HG03558 (cell line): ENCODE results near the gene HPS4.

ENCODE experiments used
- ATAC-seq: cut with Tn5 transposase; IDR thresholded peaks from one replicate; pipeline ENCODE4 v1.9.1; 2021; ENCODE audit warnings: moderate number of reproducible peaks; ENCODE audit not compliant: unreplicated experiment; ENCODE audit errors: extremely low read depth

Gene HPS4

DNA sequence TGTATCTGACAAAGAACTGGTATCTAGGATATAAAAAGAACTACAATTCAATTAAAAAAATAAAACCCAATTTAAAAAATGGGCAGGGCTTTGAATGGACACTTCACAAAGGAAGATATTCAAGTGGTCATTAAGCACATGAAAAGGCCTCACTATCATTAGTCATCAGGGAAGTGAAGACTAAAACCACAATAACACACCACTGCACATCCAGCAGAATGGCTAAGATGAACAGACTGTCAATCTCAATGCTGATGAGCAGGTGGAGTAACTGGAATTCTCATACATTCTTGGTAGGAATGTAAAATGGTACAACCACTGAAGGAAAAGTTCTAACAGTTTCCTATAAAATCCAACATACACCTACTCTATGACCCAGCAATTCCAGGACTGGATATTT lies 8.9 kb downstream of the HPS4 start:
- ATAC-seq: no peak

- no peak for ATAC-seq
These were observed 12.1 kb downstream of the HPS4 start for GRCh38 chr22:26471522-26471921.

- no peak for ATAC-seq
These were observed 12.8 kb downstream of the HPS4 start for GRCh38 chr22:26470807-26471206.

GRCh38 chr22:26466196-26466595 lies 17.4 kb downstream of the HPS4 start:
- ATAC-seq: no peak

GRCh38 chr22:26464312-26464711 lies 19.3 kb downstream of the HPS4 start:
- no peak for ATAC-seq

GRCh38 chr22:26463688-26464087 lies 19.9 kb downstream of the HPS4 start:
- no peak for ATAC-seq

DNA sequence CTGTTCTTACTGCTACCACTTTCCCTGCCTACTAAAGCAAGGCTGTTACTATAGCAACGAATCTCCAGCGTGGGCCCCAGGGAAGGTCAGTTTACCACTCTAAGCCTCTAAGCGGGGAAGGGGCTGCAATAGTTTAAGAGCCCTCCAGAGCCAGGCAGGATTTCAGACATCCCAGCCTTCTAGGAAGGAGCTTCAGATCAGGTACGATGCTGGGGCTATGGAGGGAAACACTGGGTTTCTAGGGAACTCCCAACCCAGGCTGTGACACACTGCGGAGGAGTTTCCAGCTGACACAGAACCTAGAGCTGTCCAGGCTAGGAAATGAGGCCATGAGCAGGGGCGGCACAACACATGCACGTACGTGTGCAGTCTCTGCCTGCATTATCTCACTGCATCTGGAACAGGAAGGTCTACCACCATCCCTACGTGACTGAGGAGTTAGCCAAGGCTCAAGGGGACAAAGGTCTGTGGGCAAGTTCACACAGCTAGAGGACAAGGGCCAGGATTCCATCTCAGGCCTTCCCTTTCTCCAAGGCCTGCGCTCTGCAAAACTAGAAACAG lies 20.4 kb downstream of the HPS4 start:
- no peak for ATAC-seq

DNA sequence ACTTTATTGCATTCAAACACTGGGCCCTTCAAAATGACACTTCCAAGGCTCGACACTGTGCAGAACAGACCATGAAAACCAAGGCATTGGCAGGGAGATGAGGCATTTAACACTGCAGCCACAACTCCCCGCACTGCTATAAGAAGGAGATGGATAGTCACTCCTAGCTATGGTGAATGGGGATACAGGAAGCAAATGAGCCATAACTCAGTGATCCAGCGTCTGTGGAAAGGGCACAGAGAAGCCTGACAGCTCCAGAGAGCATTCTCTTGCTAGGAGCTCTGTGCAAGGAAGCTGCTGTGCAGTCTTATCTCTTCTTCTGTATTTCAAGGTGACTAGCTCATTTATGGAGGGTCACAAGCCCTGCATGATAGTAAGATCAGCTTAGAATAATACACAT lies 20.9 kb downstream of the HPS4 start:
- no peak for ATAC-seq

DNA sequence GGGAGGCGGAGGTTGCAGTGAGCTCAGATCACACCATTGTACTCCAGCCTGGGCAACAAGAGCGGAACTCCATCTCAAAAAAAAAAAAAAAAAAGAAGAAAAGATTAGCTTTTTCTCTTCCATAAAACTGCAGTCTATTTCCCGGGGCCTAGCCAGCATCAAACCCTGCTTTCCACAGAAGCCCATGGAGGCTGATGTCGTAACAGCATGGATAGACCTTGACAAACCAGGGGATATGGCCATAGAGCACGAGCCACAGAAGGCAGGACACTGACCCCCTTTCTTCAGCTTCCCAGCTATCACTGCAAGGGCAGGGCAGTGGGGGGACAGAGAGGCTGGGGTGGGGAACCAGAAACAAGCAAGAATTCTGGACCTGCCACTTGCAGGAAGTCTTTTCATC lies 21.5 kb downstream of the HPS4 start:
- no peak for ATAC-seq

DNA sequence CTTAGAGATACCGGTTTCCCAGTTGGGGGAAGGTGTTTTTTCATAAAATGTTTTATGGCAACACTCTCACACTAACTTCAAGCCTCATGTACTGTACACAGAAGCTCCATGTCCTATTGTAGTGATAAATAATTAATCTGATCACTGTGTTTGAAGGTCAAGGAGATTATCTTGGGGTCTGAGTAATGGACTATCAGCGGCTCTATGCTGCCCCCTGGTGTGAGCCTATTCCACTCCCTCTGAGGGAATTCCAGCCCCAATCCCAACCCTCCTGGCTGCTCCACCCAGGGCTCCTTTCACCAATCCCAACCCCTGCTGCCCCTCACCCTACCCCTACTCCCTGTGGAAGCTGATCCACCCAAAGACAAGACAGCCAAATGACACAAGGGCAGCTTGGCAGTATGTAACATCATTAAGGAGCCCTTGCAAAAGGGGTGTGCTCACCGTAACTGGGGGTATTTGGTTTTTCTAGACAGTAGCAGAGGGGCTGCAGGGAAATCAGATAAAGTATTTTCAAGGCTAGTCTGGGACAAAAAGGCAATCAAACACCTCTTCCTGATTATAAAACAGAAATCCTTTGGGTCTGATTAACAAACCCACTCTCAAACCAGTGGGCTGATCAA lies 22.3 kb downstream of the HPS4 start:
- ATAC-seq: no peak

DNA sequence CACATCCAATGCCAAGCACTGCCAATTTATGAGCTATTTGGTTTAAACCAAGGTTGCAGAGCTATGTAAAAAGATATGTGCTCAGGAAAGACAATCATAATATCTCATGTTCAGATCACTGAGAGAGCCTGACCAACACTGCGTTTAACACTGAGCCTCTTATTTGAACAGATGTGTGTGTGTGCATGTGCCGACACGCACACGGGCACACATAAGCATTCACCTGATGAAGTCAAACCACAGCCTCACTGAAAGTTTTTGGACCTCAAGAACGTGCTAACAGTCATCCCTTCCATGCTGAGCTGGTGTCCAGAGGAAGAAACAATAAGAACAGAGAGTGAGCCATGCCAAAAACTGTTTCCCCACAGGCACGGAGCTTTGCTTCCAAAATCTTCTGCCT lies 23.4 kb downstream of the HPS4 start:
- ATAC-seq: no peak

DNA sequence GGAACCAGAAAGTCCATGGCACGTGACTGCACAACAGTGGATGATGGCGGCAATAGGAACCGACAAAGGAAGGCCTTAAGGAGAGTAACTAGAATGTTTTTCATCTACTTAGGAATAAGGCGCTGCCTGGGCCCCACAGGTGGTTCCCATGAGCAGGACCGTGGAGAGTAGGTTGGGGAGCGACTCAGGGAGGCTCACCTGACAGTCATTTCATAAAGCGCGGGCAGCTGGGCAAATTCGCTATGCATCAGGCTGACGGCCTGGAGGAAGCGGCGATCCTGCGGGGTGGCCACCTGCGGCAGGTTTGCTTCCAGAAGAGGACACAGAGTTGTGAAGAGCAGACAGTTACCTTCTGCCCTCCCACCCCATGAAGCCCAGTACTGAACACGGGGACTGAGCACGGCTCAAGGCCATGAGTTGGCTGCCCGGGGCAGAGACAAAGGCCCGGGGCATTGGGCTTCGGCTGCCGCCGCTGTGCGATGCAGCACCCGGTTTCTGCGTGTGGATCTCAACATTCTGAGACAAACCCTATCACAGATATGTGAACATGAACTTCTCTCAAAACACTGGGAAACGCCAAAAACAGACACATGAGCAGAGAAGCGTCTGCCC lies 25.8 kb downstream of the HPS4 start:
- no peak for ATAC-seq

- no peak for ATAC-seq
These were observed 29.6 kb downstream of the HPS4 start for GRCh38 chr22:26453812-26454500.

DNA sequence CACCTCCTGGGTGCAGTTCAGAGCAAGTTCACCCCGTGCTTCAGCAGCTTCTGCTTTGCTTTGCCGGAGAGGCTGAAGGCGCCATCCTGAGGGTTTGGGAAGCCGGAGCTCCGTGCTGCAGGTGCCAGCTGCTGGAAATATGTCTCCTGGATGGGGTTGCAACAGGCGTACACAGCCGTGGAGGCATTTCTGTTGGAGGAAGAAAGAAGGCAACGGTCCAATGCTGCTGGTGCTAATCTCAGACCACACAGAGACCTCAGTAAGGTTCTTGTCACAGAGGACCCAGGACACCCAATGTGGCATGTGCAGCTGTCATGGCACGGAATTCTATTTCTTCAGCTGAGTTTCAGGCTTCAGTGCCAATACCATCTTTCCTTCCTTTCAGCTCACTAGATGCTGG lies 30.4 kb downstream of the HPS4 start:
- ATAC-seq: no peak

GRCh38 chr22:26452236-26453016 lies 31.2 kb downstream of the HPS4 start:
- ATAC-seq: no peak

GRCh38 chr22:26450453-26451185 lies 33.0 kb downstream of the HPS4 start:
- no peak for ATAC-seq

DNA sequence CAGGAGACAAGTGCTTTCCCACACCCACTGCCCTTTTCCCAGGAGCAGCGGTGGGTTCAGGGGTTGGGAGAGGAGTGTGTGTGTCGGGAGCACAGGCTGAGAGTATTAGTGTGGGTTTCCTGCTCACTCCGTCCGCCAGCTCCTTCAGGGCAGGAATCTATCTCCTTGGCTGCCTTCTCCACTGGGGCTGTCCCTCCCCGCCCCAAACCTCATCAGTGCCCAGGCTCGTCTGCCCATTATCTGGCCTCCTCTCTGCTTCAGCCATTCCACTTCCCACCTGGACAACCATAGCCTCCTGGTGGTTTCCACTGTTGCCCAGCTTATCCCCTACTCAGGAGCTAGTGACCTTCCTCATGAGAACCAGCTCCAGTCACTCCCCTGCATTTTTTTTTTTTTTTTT lies 34.6 kb downstream of the HPS4 start:
- no peak for ATAC-seq

GRCh38 chr22:26448334-26448733 lies 35.2 kb downstream of the HPS4 start:
- ATAC-seq: no peak

DNA sequence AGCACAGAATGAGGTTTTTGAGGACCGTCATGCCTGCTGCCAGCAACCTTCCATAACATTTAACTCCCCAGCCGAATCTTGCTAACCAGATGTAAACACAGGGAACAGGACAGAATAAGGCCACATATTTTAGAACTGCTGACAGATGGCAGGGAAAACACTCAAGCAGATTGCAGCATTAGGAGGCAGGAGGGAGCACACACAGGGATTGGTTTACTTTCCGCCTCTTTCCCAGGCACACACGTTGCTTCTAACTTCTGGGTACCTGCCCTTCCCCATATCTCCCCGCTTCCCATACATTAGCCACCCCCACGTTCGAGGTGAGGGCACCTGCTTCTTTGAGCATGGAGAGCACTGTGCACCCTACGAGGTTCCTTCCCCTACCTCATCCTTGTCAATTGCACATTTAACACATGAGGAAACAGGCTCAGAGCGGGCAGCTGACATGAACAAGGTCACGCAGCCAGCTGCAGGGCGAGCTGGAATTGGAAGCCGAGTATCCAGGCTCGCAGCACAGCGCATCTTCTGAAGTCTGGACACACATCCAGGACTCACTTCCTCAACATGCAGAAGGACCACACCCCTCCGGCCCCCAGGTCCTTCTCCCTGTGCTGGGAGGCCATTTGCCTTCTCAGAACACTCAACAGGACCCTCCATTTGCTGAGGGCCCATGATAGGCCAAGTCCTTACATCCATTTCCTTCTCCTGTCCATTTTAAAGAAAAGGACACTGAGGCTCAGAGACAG lies 35.8 kb downstream of the HPS4 start:
- no peak for ATAC-seq
